ENCODE data around the gene OTX1. TPM values are rescaled to one million over a fixed set of nuclear protein-coding genes. Genes with fewer than 3 reads are reported as not detected.

OTX1 gene
- polyA plus RNA-seq, 3 donors: not detected

DNA sequence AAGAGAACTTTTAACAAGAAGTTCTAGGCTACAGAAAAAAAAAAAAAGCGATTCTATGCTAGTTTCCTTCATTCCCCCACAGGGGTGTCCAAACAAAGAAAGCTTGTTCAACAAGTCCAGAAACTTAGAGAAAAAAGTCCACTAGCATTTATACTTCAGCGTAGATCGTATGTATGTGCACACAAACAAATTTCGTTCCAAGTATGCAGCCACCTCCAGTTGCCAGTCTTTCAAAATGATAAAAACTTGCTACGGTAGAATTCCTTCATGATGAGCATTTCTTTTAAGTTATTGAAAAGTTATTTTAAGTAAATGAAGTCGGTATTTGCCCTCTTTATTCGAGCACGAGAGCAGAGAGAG is 3.7 kb upstream of the OTX1 start:
- no peak for DNase-seq

GRCh38 chr2:63047321-63048279 is 3.0 kb upstream of the OTX1 start:
- no peak for DNase-seq

- no peak for DNase-seq
Measured at GRCh38 chr2:63048367-63049171, 2.1 kb upstream of the OTX1 start.

GRCh38 chr2:63049211-63049969 is 1.2 kb upstream of the OTX1 start:
- DNase-seq: no peak

DNA sequence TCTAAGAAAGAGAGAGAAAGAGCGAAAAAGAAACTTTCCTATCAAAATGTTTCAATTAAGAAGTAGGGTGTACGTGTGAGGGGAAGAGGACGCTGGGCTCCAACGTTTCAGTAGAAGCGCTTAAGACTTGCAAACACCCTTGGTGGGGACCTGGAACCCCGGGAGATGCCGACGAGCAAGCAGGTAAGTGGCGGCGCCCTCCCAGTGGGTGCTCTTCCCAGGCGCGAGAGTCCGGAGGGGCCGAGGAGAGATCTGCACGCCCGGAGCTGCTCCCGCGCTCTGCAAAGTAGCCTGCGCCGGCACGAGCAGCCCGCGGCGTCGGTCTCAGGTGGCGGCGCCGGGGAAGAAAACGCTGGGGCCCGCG is 678 bp upstream of the OTX1 start:
- DNase-seq: no peak

- no peak for DNase-seq
Measured at GRCh38 chr2:63051042-63051794, 588 bp downstream of the OTX1 start.

DNA sequence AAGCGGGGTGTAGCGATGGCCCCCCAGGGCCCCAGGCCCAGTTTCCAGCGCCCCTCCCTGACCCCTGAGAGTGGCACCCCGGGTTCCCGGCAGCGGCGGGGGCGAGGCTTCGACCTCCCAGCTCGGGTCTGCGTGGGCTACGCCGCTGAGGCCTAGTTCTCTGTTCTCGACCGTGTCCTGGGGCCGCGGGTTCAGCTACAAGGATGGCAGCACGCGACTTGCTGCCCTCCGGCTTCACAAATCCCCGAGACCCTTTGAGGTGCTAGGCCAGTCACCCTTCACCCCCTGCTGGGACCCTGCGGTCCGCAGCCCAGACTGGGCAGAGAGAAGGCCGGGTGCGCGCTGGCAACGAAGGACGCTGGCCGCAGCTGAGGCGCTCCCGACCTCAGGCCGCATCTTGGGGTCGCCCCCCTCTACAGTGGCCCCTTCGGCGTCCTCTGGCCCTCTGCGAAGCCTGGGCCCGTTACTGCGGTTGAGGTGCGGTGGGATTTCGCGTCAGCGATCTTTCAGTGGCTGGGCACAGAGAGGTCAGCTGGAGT is 1.2 kb downstream of the OTX1 start:
- DNase-seq: no peak

GRCh38 chr2:63052411-63053080 is 1.9 kb downstream of the OTX1 start:
- DNase-seq: no peak

DNA sequence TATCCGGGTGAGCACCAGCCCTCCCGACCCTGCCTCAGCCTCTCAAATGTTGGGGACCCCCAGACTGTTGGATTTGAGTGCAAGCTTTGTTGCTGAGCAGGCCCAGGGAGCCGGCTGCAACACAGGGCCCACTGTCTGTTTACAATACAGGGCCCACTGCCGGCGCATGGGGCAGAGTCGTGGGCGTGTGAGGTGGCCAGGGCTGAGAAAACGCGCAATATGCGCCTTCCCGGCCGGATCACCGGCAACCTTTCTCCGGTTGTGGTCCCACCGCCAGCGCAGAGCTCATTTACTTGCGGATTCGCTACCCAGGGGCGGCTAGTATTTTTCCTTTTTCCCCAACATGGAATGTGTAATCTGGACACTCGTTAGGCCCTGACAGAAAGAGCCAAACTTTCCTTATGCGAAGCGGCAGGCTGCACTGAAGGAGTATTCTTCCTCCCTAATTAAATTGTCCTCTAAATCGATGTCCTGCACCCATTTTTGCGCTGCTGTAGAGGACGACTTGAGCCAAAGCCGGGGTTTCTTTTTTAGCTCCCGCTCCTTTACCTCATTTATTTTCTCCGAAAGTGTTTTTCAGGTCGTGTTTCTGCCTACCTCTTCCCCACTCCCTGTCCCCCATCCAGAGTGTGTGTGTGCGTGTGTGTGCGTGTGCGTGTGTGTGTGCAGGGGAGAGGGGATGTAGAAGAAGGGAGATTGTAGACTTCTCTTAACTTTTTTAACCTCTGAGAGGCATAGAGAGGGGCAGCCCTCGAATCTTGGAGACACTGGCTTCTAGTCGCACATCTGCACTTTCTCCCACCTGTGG is 2.7 kb downstream of the OTX1 start:
- no peak for DNase-seq

GRCh38 chr2:63053889-63054602 is 3.4 kb downstream of the OTX1 start:
- DNase-seq: no peak

DNA sequence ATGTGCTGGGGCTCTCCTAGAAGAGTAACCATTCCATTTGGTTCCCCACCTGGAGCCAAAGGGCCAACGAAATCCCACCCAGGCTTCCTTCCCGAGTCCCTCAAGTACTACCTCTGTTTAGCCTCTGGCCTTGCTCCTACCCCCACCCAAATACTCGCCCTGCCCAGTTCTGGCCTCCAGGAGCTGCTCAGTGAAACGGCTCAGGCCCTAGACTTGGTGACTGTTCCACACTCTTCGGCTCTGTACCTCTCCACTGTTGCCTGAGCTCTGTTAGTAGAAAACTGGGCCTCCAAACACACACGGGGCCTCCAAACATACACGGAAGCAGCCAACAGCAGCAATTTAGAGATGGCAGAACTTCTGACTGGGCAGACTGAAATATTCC is 4.2 kb downstream of the OTX1 start:
- DNase-seq: no peak

GRCh38 chr2:63055226-63056106 is 4.8 kb downstream of the OTX1 start:
- DNase-seq: no peak

- DNase-seq: no peak
Measured at GRCh38 chr2:63056107-63057050, 5.7 kb downstream of the OTX1 start.

DNA sequence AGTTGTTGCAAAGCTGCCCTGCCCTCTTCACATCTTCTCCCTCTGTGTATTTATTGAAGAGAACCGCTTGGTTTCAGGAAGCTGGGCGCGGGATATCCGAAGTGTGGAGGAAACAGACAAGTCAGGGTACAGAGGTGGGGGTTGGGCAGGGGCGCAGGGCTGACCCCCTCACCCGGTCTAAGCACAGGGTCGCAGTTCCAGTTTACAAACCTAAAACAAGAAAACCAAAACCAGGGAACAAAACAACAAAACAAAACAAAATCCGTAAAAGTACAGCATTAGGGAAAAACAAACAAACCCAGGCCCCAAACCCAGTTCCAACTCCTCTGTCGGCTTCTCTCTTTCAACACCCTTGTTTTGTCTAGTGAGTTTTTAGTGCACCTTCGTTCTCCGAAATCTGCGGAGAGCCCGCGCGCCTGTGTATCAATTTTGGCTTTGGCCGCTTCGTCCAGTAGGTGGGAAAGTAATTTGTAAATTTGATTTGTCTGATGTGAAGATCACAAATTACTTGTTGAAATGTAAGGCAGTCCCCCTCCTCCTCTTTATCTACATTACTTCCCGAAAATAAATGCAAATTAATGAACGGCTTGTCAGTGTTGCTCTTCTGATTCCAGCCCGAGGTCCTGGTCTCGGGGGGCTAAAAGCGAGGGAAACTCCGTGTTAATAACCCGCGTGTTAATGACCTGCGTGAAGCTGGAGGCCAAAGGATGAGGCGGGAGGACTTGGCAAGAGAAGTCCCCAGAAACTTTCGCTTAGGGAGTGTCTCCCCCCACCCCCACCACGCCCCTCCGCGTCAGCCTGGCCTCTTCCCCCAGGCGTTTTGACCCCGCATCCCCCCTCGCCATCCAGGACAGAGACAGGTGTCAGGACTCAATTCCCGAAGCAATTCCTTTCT is 6.9 kb downstream of the OTX1 start:
- DNase-seq: no peak

DNA sequence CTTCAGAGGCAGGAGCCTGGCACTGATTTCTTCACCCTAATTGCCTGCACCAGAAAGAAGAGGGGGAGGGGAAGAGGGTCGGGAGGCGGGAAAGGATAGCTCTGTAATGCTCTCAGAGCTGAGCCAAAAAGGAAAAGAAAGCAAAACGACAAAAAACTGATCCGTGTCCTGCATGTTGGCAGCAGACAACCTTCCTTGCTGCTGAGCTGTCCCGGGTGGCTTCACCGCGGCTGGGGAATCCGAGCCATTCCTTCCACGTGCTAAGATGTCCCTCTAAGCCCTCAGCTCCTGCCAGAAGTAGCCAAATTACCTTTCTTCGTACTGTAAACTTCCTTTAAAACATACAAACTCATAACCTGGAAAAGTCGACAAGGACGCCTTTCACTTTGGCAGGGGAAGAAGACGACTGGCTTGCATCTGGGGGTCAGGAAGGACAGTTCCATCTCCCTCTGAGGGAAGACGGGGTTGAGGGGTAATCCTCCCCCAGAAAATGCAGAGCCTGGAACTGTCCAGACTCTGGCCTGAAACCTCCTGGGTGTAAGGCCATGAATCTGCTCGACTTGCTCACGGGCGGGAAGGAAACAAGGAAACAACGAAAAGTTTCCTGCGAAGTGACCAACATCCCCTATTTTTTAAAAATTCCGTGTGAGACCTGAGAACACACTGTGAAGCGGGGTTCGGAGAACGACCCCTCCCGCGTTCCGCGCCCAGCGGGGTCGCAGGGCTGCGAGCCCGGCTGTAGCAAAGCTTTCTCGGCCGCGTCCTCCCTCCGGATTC is 7.7 kb downstream of the OTX1 start:
- no peak for DNase-seq
